ENCODE data around the gene C19orf81. TPM values are rescaled to one million over a fixed set of nuclear protein-coding genes. Genes with fewer than 3 reads are reported as not detected.

C19orf81 gene
- total RNA-seq, 2 experiments from 2014 or later, result 2.6 to 2.9 TPM

DNA sequence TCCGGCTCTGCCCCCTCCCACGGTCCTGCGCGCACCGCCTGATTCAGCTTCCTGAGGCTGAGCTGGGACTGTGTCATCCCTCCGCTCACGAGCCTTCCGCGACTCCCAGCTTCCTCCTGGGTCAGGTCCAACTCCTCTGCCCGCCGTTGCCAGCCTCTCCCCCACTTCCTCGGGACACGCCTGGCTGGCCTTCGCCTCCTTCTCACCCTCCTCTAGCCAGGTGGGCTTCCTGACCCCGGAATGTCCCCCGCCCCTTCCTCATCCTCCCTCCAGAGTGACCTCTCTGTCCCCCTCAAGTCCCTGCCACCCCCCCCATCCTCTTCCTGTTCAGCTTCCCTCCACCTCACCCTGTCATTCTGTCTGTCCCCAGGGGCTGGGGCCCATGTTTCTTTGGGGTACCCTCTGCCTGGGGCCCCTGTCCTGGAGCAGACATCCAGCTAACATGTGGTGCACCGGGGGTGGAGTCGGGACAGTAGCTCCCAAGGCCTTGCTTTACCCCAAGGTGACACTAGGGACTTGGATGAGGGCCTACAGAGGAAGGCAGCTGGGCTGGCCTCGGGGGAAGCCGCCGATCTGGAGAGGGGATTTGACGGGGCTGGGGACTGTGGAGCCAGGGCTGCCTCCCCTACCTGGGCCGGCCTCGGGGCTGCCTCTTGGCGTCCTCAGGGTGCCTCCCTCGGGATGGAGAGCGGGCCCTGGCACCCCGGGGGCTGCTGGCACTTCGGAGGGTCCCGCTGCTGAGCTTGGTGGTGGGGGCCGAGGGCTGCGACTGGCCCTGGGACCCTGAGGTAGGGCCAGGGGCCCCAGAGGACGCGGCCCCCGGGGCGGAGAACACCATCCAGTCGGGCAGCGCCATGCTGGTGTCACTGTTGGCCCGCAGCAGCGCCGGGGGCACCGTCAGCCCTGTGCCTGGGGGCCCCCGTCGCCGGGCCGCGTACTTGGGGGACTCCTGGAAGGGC, 53.9 kb downstream of the C19orf81 start:
- H3K27ac Mint-ChIP-seq, result no peak overlapping the region
- no peak for DNase-seq
- peaks cover 9% of the 10 kb centered on the region for H3K4me1 Mint-ChIP-seq
- H3K36me3 Mint-ChIP-seq, result no peaks in the 10 kb centered on the region
- H3K27me3 Mint-ChIP-seq, result peaks cover 33% of the 10 kb centered on the region
- no peak overlapping the region for H3K4me3 Mint-ChIP-seq
- no peaks in the 10 kb centered on the region for H3K9me3 Mint-ChIP-seq

DNA sequence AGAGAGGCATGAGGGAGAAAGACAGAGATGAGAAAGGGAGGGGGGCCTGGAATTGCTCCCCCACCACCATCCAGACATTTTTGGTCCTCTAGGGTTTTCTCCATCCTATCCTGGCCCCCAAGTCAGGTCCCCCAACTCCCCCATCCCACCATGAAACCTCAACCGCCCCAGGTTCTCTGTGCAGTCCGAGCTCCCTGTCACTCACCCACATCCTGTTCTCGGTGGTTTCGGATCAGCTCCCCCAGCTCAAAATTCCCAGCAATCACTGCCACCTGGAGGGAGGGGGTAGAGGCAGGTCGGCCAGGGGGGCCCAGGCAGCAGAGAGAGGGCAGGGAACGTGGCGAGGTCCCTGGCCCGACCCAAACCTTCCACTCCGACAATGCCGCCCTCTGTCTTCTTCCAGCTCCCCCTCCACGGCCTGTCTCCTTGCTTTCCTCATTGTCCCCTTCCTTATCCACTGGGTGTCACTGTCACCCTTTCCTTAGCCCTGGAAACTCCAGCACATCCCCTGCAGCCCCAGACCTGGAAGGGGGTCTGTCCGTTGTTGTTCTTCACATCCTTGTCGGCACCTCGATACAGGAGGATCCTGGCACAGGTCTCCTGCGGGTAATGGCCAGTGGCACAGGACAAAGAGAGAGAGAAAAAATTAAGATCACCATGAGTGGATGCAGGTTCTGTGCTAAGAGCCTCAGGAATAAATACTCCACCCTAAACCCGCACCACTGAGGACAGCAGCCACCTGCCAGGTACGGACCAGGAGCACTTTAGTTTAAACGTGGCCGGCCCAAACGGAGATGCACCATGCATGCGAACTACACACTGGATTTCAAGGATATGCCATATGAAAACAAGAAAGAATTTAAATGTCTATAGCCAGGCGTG, 54.9 kb downstream of the C19orf81 start:
- Mint-ChIP-seq H3K4me1 (peaks cover 9% of the 10 kb centered on the region), H3K27me3 (peaks cover 26% of the 10 kb centered on the region)

DNA sequence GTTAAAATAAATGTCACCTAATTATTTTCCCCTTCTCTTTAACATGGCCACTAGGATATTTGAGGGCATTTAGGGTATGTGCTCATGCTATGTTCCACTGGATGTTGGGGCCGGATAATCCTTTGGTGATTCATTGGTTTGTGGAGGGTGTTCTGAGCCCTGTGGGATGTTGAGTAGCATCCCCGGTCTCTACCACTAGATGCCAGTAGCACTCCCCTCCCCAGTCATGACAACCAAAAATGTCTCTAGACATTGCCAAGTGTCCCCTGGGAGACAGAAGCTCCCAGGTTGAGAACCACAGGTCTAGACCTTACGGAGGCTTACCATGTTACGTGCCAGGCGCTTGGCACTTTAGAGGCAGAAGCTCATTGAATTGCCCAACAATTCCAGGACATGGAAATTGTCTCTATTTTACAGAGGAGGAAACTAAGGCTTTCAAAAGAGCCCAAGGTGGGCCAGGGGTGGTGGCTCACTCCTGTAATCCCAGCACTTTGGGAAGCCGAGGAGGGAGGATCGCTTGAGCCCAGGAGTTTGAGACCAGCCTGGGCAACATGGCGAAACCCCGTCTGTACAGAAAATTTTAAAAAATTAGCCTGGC, 56.3 kb downstream of the C19orf81 start:
- H3K27ac Mint-ChIP-seq, result no peak overlapping the region
- H3K9me3 Mint-ChIP-seq, result no peaks in the 10 kb centered on the region
- no peak overlapping the region for H3K4me3 Mint-ChIP-seq
- peaks cover 9% of the 10 kb centered on the region for H3K4me1 Mint-ChIP-seq
- no peak for DNase-seq
- H3K36me3 Mint-ChIP-seq, result no peaks in the 10 kb centered on the region
- H3K27me3 Mint-ChIP-seq, result peaks cover 17% of the 10 kb centered on the region

More for the DNA sequence above, 54.9 kb downstream of the C19orf81 start:
- Mint-ChIP-seq H3K9me3 (no peaks in the 10 kb centered on the region), H3K27ac (no peak overlapping the region), H3K36me3 (no peaks in the 10 kb centered on the region), H3K4me3 (no peak overlapping the region)
- no peak for DNase-seq

DNA sequence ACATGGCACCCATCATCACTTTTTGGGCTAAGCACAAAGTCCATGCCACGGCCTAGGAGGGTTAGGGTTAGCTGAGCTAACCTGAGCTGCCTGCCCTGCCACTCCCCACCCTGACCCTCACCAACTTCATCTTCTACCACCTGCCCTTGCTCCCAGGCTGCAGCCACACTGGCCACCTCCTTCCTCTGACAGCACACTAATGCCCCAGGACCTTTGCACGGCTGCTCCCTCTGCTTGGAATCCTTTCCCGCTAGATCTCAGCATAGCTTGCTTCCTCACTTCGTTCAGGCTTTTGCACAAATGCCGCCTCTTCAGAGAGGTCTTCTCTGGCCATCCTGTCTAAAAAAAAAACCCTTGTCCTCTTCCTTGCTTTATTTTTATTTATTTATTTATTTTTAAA, 57.1 kb downstream of the C19orf81 start:
- H3K4me1 Mint-ChIP-seq, result peaks cover 9% of the 10 kb centered on the region
- H3K4me3 Mint-ChIP-seq, result no peak overlapping the region
- peaks cover 21% of the 10 kb centered on the region for H3K27me3 Mint-ChIP-seq
- H3K36me3 Mint-ChIP-seq, result no peaks in the 10 kb centered on the region
- DNase-seq, result no peak
- no peak overlapping the region for H3K27ac Mint-ChIP-seq
- H3K9me3 Mint-ChIP-seq, result no peaks in the 10 kb centered on the region

DNA sequence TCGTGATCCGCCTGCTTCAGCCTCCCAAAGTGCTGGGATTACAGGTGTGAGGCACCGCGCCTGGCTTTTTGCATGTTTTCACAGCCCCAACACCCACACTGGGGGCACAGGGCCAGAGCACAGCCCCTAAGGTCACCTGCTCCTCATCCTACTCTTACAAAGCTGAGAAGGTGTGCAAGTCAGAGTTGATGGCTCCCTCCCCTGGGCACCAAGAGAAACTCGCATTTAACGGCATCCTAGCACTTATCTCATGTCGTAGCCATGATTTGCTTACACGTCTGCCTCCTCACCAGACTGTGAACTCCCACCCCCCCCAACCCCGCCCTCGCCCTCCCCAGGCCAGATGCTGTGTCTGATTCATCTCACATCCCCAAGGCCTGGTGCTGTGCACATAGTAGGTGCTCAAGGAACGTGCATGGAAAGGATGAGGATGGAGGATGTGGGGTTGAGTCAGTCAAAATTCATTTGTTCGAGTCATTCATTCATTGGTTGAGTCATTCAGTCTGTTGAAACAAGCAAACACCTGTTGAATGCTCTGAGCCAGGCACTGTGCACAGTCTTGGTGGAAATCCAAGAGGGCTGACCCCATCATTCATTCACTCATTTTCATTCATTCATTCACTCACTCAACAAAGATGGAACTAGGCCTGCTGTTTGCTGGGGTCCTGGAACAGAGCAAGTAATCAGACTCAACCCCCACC, 59.1 kb downstream of the C19orf81 start:
- peaks cover 20% of the 10 kb centered on the region for H3K4me1 Mint-ChIP-seq
- peaks cover 15% of the 10 kb centered on the region for H3K27me3 Mint-ChIP-seq
- no peak for DNase-seq
- H3K4me3 Mint-ChIP-seq, result no peak overlapping the region
- H3K36me3 Mint-ChIP-seq, result no peaks in the 10 kb centered on the region
- H3K27ac Mint-ChIP-seq, result no peak overlapping the region
- no peaks in the 10 kb centered on the region for H3K9me3 Mint-ChIP-seq

Other genes with a start within 250 kb of the C19orf81 start
- 1 to 10 TPM; 1.6 TPM for gene SPIB, start 230.5 kb upstream of the C19orf81 start, total RNA-seq
- under 1 TPM; 0.12 to 0.45 TPM for gene MYBPC2, start 216.6 kb upstream of the C19orf81 start, total RNA-seq
- 10 to 100 TPM; 49.7 to 50.1 TPM for gene EMC10, start 172.9 kb upstream of the C19orf81 start, total RNA-seq
- gene GARIN5A, start 172.6 kb upstream of the C19orf81 start, total RNA-seq, result under 1 TPM; 0.52 to 0.90 TPM
- 10 to 100 TPM; 26.2 to 27.0 TPM for gene JOSD2, start 138.3 kb upstream of the C19orf81 start, total RNA-seq
- not detected for gene ASPDH, start 135.5 kb upstream of the C19orf81 start, total RNA-seq
- gene LRRC4B, start 81.0 kb upstream of the C19orf81 start, total RNA-seq, result not detected
- 1 to 10 TPM; 1.4 to 1.9 TPM for gene SYT3, start 9.6 kb upstream of the C19orf81 start, total RNA-seq
- gene SHANK1, start 70.4 kb downstream of the C19orf81 start, total RNA-seq, result under 1 TPM; 0.04 to 0.12 TPM
- 1 to 10 TPM; 2.2 to 3.1 TPM for gene CLEC11A, start 73.9 kb downstream of the C19orf81 start, total RNA-seq
- gene GPR32, start 121.0 kb downstream of the C19orf81 start, total RNA-seq, result not detected
- not detected for gene ACP4, start 141.0 kb downstream of the C19orf81 start, total RNA-seq
- gene KLK1, start 174.3 kb downstream of the C19orf81 start, total RNA-seq, result 1 to 10 TPM in 1 of 2 experiments, under 1 TPM in 1; 0.60 to 1.1 TPM
- gene KLK15, start 184.1 kb downstream of the C19orf81 start, total RNA-seq, result not detected
- not detected for gene KLK3, start 205.5 kb downstream of the C19orf81 start, total RNA-seq
- under 1 TPM; 0.38 to 0.45 TPM for gene KLK2, start 224.0 kb downstream of the C19orf81 start, total RNA-seq

Data from activated naive CD8-positive, alpha-beta T cell treated with anti-CD3 and anti-CD28 coated beads for 36 hours (primary cell).